ENCODE data around the gene SERPINE3.

The SERPINE3 gene

DNA sequence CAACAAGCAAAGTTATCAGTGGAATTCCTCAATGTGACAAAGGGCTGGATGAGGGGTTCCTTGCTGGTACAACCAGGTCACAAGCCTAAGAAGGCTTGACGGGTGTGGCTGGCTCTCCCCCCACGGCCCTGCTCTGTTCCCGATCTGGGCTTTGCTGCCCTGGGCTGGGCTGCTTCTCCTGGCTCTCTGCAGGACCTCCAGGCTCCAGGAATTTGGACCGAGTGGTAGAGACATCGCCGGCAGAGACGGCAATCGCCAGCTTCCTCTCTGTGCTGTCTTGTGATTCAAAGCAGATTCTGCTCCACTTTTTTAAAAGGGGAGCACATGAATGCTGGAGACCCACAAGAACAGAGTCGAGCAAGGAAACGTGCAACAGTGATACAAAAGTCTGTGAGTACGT, at the start of gene SERPINE3:
TSS of gene SERPINE3 (plus strand) at position 338 of the 400 bp plus-strand sequence. CDS start 1,401 bp downstream, outside the sequence.
- no peak for DNase-seq (ENCODE audit: low read depth)

DNA sequence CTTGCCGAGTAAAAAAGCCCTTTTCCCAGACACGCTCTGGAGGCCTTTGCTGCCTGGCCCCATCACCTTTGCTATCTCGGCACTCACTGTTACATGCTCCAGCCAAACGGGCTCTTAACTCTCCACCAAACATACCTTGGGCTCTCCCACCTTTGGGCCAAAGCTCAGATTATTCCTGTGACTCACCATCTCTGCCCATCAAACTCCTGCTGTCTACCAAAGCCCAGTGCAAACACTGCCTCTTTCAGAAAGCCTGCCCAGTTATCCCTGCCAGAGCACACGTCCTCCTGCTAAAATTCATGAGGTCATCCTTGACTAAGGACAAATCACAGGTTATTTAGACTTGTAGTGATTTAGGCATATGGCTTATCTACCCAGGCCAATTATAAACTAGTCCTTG, 48.1 kb upstream of the SERPINE3 start:
- DNase-seq (ENCODE audit: low read depth), result no peak

DNA sequence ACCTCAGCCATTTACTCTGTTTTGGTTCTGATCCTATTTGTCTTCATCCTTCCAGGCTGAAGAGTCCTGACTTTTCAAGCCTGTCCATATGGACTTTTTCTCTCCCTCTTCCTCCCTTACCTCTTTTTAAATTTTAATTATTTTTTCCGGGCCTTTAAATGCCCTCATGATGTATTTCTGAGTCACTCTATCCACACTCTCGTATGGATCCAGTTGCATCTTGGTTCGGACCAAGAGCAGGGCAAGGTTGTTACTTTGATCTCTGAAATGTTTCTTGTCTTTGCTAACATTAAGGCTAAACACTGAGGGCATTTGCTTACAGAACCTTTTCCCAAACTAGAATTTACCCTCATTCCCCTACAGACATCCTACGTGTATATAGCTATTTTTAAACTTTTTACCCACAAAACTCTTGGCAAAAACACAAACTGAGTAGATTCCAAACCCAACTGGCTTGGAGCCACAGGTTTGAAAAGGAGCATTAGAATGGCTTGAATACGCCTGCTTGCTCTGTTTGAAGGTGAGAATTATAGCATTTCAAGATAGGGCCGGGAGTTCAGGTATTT, 47.4 kb upstream of the SERPINE3 start:
- no peak for DNase-seq (ENCODE audit: low read depth)

DNA sequence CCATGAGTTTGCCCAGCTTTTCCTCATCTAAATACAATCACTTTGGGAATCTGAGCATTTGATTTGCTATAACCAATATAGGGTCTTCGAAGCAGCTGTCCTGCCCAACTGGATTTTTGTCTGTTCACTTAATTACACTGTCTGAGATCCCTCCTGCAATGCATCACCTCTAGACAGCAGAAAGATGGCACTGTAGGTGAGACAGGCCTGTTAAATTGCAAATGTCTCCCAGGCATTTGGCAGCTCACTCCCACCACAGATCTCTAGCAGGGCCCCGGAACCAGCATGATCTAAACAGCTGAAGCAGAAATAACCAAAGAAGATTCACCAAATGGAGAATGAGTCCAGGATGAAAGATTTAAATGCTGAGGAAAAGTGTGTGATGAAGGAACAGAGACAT, 41.9 kb upstream of the SERPINE3 start:
- no peak for DNase-seq (ENCODE audit: low read depth)

DNA sequence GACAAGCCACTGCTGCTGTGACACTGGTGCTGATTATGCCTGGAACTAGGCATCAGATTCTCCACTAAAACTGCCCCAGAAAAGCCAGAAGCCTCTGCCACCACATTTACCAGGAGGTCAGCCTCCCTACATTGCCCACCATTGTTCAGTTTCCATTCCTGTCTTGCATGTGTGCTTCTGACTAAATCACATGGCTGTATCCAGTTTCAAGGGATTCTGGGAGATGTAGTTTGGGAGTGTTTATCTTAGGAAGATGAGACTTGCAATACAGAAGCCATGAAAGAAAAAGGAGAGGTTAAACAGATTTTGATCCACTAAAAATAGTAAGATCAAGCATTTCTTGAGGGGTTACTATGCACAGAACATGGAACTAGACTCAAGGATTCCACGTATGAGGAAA, 40.7 kb upstream of the SERPINE3 start:
- no peak for DNase-seq (ENCODE audit: low read depth)

DNA sequence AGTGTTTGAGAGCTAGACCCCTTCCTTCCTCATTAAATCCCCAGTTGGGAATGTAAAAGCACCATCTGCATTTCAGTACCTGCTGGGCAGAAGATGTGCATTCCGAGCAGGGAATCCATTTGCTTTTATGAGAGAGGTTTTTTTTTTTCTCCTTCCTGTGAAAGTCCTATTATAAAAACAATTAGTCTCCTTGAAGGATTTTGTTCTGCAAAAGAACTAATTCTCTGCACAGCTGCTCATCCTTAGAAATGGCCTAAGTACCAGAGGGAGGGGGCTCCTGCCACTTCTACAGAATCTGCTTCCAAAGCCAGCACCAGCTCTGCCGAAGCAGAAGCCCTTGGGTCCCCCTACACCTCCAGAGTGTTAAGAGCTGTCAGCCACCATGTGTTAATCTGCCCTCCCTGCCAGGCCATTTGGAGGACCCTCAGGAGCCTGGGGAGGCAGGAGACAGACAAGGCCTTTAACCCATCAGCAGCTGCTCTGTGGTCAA, 36.4 kb upstream of the SERPINE3 start:
- no peak for DNase-seq (ENCODE audit: low read depth)

DNA sequence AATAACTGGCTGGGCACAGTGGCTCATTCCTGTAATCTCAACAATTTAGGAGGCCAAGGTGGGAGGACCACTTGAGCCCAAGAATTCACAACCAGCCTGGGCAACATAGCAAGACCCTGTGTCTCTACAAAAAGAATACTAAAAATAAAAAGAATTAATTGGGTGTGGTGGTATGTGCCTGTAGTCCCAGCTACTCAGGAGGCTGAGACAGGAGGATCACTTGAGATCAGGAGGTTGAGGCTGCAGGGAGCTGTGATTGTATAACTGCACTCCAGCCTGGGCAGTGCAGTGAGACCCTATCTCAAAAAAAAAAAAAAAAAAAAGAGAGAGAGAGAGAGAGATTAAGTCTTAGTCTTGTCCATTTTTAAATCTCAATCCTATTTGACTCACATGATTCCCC, 35.6 kb upstream of the SERPINE3 start:
- no peak for DNase-seq (ENCODE audit: low read depth)

DNA sequence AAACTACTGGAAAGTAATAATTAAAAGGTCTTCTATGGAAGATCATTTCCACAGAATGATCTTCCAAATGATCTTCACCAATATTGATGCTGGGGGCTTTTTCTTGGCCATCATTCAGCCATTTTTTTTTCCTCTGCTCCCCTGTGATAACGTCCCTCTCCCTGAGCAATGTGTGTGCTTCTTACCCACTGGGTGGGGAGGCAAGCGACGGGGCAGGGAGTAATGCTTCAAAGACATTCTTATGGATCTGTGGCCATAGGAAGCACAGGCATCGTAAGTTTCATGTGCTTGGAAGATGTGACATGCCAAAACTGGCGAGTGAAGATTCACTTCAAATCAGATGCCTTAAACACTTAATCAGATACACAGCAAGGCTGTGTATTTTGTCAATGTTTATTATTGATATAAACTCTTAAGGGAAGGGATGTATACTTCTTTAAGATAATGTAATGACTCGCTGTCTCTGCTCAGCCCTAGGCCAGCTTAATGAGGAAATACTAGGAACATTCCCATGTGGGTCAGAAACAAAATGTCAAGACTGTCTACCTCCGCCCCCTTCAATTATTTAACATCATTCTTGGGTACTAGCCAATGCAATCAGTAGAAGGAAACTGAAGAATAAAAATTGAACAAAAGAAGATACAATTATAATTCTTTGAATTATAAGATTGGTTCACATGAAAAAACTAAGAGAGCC, 34.1 kb upstream of the SERPINE3 start:
- DNase-seq (ENCODE audit: low read depth), result no peak

DNA sequence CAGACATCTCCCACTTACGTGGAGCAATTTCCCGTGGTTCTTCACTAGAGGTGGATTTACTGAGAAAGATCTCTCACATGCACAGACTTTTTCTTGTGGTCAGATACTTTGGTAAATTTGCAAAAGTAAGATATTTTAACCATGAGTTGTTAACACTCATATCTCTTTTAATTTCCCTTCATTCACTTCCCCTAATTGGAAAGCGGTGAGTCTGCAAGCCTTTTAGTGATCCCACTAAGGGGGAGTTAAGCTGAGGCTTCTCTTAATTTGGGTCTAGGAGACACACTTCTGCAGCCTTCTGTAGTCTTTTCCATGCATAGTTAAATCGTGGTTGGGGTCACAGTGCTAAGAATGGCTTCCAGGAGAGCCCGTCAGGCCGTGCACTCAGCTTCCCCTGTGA, 30.7 kb upstream of the SERPINE3 start:
- DNase-seq (ENCODE audit: low read depth), result no peak

DNA sequence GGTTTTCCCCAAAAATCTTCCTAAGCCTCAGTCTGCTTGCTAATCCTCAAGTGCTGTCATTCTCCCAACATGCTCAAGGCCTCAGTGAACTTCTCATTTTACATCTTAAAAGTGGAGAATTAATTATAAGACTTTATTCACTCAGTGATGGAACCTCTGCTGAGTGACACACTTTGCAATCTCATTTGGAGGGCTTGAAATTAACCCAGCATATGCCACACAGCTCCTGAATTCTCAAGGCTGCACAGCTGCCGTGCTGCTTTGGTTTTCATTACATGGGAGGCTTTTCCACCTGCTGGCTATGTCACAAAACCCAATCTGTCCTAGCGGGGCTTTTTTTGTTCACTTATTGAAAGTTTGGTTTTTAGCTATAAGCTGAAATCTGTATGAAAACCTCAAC, 28.3 kb upstream of the SERPINE3 start:
- no peak for DNase-seq (ENCODE audit: low read depth)

DNA sequence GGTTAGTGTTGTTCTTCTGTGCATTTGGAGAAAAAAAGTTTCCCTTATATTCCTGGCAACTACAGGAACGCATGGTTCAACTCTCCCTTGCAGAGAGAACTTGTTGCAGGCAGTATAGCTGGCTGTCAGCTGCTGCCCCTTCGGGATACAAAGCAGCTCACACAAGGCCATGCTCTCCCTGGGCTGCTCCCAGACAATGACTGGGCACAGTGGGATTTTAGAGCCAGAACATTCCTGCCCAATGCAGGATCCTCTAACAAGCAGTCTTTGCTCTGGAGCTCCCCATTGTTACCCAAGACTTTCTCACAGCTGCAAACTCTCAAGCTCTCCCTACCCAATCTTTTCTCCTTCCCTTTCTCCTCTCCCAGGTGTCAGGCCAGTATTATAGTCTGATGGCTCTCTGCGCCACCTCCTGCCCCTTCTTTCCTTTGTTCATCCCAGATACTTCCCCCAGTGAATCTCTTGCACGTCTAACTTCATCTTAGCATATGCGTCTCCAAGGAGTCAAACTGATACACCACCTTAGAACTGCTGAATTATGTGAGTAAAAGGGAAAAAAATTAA, 27.5 kb upstream of the SERPINE3 start:
- no peak for DNase-seq (ENCODE audit: low read depth)

DNA sequence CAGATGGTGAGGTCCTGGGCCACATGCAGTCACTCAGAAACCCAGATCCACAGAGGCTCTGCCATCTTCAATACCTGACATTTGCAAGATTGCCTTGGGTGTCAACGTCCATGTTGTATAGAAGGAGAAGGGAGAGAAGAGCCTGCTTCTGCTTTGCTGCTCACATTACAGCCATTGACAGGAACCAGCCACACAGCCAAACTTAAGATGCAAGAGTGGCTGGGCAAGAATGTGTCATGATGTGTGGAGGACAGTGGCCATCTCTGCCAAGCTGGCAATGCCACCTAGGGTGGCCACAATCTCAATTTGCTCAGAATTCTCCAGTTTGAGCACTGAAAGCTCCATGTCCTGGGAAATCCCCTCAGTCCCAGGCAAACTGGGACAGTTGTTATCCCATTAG, 25.9 kb upstream of the SERPINE3 start:
- no peak for DNase-seq (ENCODE audit: low read depth)

DNA sequence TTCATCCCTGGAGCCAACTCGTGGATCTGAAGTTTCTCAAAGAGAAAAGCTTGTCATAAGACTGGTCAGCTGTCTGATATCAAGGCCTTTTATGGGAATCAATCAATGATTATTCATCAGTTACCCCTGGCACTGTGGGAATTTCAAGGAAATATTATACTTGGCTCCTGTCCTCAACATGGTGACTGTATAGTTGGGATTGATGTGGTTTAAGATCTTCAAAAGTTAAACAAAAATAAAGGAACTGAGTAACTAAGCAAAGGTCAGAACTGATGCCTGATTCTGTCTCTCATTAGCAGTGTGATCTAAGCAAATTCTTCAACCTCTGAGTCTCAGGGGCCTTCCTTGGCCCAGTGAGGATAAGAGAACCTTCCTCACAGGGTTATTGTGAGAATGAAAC, 22.2 kb upstream of the SERPINE3 start:
- DNase-seq (ENCODE audit: low read depth), result no peak

DNA sequence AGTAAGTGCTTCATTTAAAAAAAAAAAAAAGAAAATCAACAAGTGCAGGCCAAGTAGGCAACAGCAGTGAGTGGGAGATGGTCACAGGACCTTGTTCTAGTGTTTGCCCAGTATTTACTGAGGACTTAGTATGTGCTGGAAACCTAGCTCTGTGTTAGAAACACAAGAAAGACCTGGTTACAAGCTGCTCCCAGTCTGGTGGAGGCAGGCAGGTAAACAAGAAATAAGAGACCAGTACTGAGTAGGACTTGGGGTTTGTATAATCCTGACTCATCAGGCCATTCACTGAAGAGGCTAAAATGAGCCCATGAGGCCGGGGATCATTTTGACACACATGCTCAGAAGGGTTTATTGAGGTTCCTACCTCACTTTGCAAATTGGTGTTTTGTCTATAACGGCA, 21.5 kb upstream of the SERPINE3 start:
- DNase-seq (ENCODE audit: low read depth), result no peak

DNA sequence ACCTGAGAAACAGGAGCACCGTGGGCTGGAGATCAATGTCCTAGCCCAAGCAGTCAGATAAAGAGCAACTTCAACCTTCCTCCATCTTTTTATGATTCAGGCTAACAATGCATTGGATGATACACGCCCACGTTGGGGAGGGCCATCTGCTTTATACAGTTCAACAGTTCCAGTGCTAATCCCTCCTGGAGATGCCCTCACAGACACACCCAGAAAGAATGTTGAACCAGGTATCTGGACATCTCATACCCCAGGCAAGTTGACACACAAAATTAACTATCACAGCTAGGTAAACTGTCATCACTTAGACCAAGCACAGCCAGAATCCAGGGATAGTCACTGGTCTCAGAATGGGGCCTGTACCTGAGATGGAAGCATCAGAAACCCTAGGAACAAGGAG, 20.6 kb upstream of the SERPINE3 start:
- no peak for DNase-seq (ENCODE audit: low read depth)

DNA sequence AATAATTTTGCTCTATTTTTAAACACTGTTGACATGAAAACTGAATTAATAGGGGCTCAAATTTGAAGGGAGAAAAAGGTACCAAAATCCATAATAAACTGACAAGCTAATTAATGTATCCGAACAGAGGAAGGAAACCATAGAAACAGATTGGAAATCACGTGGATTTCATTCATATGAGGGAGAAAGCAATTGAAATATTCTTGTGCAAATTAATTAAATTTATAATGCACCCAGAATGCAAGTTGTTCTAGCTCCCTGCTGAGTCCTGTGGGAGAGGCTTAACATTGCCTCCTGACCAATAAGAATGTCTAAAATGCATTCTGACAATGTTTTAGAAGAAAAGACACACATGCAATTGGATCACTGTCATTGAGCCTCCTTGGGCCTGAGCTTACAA, 17.7 kb upstream of the SERPINE3 start:
- no peak for DNase-seq (ENCODE audit: low read depth)

DNA sequence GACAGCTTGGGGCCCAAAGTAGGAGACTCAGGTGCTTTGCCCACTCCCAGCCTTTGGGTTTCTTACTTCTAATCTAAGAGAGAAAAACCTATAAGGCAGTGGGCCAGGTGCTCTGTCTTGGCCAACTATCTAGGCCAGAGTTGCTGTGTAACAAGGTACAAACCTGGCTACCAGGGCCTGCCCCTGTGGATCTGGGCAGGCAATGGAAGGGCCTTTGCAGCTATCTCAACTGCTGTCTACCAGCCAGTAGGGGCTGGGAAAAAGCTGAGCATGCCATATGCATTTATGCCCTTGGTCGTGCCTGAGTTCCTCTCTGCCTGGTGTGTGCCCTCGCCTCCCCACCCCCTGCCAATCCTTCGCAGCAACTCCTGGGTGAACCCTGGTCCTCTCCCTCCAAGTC, 16.7 kb upstream of the SERPINE3 start:
- no peak for DNase-seq (ENCODE audit: low read depth)

DNA sequence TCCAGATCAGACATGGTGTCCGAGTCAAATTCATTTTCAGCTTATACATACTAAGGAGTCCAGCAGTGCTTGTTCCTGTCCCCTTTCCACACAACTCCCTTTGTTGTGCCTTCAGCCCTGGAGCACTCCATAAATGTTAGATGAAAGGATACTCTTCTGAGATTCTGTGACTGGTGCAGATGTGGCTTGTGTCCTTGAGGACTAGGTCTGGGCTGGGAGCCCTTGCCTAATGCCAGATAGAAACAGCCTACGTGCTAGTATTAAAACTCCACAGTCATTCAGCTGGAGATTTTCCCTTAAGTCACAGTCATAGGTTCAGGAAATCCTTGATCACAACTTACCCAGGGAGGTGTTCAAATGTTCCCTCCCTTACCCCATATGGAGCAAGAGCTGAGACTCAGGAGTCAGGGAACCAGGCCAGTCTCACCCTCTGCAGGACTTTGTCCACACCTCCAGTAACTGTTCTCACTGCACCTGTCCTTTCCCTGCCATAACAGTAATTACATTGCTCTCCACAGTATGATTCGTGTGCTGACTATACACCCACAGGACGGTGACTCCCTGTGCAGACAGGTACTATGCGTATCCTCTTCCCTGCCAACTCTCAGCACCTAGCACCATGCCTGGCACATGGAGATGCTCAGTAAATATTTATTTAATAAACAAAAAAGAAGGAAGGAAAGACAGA, 15.5 kb upstream of the SERPINE3 start:
- DNase-seq (ENCODE audit: low read depth), result no peak

DNA sequence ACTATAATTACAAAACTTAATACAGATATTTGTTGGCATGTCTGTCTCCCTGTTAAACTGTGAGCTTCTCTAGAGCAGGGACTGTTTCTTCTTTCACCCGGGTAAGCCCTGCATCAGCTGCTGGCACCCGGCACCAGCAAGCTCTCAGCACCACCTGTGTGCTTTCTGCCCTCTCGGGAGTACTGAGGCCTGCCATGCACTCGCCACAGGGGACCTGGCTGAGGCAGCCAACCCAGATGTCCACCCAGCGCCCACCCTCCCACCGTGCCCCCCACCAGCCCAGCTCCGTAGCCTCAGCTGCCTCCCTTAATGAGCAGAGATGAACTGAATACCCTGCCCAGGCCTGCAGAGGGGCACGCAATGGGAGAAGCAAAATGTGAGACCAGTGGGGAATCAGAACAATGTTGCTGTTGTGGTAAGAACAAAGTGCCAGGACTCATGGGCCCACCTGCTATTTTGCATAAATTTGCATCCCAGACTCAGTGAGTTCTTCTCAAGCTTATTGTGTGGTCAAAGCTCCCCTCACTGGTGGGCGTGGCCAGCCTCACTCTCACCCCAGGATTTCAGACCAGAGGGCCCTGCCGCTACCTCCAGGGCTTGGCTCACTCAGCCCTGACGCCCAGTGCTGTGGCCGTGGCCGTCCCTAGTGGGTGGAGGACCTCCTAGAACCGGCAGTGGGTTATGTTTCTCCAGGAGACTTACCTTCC, 14.6 kb upstream of the SERPINE3 start:
- no peak for DNase-seq (ENCODE audit: low read depth)

DNA sequence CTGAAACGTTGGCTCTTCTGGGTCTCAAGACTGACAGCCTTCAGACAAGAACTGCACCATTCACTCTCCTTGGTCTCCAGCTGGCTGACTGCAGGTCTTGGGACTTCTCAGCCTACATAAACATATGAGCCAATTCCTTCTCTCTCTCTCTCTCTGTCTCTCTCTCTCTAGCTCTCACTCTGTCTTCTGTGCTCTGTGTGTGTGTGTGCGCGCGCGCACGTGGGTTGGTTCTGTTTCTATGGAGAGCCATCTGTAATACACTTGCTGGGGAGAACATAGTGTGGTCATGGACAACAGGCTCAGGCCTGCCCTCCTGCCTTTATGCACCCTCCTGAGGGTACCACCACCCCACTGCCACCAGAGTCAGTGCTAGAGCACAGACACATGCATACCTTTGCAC, 13.7 kb upstream of the SERPINE3 start:
- no peak for DNase-seq (ENCODE audit: low read depth)

DNA sequence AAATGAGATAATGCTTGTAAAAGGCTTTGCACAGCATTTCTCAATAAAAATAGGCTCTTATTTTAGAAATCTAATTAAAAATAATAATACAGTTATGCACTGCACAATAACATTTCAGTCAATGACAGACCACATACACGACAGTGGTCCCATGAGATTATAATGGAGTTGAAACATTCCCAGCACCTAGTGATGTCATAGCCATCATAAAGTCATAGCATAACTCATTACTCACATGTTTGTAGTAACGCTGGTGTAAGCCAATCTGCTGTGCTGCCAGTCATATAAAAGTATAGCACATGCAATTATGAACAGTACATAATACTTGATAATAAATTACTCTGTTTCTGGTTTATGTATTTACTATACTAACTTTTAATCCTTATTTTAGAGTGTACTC, 12.7 kb upstream of the SERPINE3 start:
- no peak for DNase-seq (ENCODE audit: low read depth)

DNA sequence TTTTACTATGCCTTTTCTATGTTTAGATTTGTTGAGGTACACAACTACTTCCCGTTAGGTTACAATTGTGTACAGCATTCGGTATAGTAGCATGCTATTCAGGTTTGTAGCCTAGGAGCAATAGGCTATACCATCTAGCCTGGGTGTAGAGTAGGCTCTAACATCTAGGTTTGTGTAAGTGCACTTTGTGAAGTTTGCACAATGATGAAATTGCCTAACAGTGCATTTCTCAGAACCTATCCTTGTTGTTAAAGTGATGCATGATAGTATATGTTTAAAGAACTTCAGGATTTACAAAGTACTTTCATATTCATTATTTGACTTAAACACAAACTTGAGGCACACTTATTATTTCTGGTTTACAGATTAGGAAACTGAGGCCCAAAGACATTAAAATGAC, 11.5 kb upstream of the SERPINE3 start:
- DNase-seq (ENCODE audit: low read depth), result no peak

DNA sequence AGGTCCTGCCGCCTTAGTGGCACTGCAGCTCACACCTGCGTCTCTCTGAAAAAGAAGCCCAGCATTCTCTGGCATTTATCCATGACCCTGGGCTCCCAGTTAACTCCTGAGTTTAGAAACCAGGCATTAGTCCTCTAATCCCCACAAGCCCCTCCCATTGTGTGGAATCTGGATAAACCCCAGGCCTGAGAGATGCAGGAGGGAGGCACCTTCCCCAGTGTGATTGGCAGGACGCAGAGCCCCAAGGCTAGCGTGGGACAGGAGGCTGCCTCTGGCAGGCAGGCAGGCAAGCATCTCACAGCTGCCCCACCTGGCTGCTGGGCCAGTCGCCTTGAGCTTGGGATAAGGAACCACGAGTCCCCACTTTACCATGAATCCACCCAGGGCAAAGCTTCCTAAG, 11.0 kb upstream of the SERPINE3 start:
- DNase-seq (ENCODE audit: low read depth), result no peak

Measured in activated T-cell treated with anti-CD3 and anti-CD28 coated beads for 1 hour (primary cell).